ENCODE results near the gene CEP43.

DNA sequence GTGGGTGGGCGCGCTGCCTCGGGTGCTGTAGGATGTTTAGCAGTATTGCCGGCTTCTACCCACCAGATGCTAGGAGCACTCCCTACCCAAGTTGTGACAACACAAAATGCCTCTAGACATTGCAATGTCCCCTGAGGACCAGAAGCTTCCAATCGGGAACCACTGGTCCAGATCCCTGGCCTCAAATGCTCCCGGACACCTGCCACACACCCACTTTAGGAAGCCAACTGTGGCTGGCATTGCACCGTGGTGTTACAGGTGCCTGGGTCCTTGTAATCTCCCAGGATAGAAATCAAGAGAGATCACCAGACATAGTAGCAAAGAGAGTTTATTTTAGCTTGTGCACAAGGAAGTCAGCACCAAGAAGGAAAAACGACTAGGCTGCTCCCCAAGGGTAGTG, 27.9 kb upstream of the CEP43 start:
- TF ChIP-seq, protein P1, sequence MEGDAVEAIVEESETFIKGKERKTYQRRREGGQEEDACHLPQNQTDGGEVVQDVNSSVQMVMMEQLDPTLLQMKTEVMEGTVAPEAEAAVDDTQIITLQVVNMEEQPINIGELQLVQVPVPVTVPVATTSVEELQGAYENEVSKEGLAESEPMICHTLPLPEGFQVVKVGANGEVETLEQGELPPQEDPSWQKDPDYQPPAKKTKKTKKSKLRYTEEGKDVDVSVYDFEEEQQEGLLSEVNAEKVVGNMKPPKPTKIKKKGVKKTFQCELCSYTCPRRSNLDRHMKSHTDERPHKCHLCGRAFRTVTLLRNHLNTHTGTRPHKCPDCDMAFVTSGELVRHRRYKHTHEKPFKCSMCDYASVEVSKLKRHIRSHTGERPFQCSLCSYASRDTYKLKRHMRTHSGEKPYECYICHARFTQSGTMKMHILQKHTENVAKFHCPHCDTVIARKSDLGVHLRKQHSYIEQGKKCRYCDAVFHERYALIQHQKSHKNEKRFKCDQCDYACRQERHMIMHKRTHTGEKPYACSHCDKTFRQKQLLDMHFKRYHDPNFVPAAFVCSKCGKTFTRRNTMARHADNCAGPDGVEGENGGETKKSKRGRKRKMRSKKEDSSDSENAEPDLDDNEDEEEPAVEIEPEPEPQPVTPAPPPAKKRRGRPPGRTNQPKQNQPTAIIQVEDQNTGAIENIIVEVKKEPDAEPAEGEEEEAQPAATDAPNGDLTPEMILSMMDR (IDR thresholded peaks at IDR 0.05): no peak
- no peak for TF ChIP-seq POLR2A (IDR thresholded peaks at IDR 0.05)
